ENCODE data around the gene ZDHHC11. TPM values are rescaled to one million over a fixed set of nuclear protein-coding genes. Genes with fewer than 3 reads are reported as not detected.
"Not testable (repeated sequence)": the region's sequence is repeated elsewhere in the genome, so short reads cannot be mapped to it uniquely, and the experiment has no call there.

The ZDHHC11 gene
- total RNA-seq, 4 donors from 2014 or later, result 3.4 to 23.5 (median 7.1) TPM

- WGBS, 2 donors, result 75 to 83% methylated on average over 3 of the region's 3 CpGs
- no peak overlapping the region for H3K4me3 ChIP-seq (ENCODE audit: low read depth, poor library complexity, severe bottlenecking)
- no peak for DNase-seq (ENCODE audit: low spot score in 2 of 2)
- TF ChIP-seq CTCF (IDR thresholded peaks at IDR 0.05) (no peak), POLR2A (IDR thresholded peaks at IDR 0.05) (no peak)
- intact Hi-C loops (cut with DNase I; ENCODE audit: low total_unique reads), result no loop called here
Observed at GRCh38 chr5:820245-820644, 30.5 kb downstream of the ZDHHC11 start.

DNA sequence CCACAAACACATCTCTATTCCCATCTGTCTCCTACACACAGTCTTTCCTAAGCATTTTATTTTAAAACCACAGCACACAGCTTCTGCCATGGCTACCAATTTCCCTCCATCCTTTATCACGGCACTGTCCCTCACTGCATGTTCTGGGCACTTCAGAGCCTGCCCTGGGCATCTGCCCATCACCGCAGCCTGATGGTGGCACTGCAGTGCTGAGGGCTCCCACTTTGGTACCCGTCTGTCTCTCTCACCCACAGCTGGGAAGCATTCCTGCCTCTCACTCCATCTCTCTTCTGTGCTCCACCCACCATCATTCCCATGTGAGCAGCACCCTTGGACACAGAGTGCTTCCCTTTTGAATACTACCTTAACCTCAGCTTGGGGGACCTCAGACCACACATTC lies 31.7 kb downstream of the ZDHHC11 start:
- no peak for TF ChIP-seq POLR2A (IDR thresholded peaks at IDR 0.05)
- no peak for TF ChIP-seq CTCF (IDR thresholded peaks at IDR 0.05)
- no peak overlapping the region for H3K4me3 ChIP-seq (ENCODE audit: low read depth, poor library complexity, severe bottlenecking)
- no peak for DNase-seq (ENCODE audit: low spot score in 2 of 2)
- intact Hi-C loops (cut with DNase I; ENCODE audit: low total_unique reads), result no loop called here
- 86 to 92% methylated on average over 3 of the region's 3 CpGs for WGBS, 2 donors

DNA sequence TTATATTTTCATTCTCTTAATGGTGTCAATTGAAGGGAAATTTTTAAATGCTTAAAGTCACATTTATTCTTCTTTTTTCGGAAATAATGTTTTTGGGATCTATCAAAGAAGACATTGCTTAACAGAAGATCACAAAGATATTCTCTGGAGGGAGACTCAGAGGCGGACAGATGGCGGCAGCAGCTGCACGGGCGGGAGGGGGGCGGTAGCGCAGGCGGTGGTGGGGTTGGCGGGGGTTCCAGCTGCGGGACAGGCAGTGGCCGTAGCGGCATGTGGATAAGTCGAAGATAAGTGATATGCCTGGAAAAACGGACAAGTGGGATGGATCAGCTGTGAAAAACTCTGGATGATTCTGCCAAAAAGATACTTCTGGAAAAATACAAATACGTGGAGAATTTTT lies 34.6 kb downstream of the ZDHHC11 start:
- DNase-seq (ENCODE audit: low spot score in 2 of 2), result no peak
- WGBS, 2 donors, result 95 to 96% methylated on average over 15 of the region's 15 CpGs
- TF ChIP-seq POLR2A (IDR thresholded peaks at IDR 0.05) (no peak), CTCF (IDR thresholded peaks at IDR 0.05) (no peak)
- intact Hi-C loops (cut with DNase I; ENCODE audit: low total_unique reads), result no loop called here
- H3K4me3 ChIP-seq (ENCODE audit: low read depth, poor library complexity, severe bottlenecking), result no peak overlapping the region

GRCh38 chr5:815449-815848 lies 35.3 kb downstream of the ZDHHC11 start:
- no peak overlapping the region for H3K4me3 ChIP-seq (ENCODE audit: low read depth, poor library complexity, severe bottlenecking)
- WGBS, 2 donors, result 88 to 91% methylated on average over 3 of the region's 3 CpGs
- no peak for DNase-seq (ENCODE audit: low spot score in 2 of 2)
- intact Hi-C loops (cut with DNase I; ENCODE audit: low total_unique reads), result no loop called here
- TF ChIP-seq POLR2A (IDR thresholded peaks at IDR 0.05), result no peak
- no peak for TF ChIP-seq CTCF (IDR thresholded peaks at IDR 0.05)

DNA sequence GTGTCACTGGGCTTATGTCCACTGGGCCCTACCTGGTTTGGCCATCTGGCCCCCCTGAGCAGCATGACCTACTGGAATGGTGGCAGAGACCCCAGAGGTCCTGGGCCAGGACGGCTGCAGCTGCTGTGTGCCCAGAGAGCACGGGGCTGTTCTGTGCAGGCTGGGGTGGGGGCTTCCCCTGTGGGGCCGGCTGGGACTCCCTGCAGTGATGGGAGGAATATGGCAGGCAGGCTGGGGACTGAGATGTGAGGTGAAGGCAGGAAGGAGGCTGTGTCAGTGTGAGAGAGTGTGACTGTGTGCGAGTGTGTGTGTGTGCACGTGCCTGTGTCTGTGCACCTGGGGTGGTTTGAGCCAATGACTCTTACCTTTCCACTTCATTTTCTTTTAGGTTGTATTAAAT lies 37.2 kb downstream of the ZDHHC11 start:
- DNase-seq (ENCODE audit: low spot score in 2 of 2); intact Hi-C loops (cut with DNase I; ENCODE audit: low total_unique reads); H3K4me3 ChIP-seq (ENCODE audit: low read depth, poor library complexity, severe bottlenecking): not testable (repeated sequence)
- WGBS, 2 donors, result 91% methylated on average over 2 to 4 of the region's 5 CpGs

- DNase-seq (ENCODE audit: low spot score in 2 of 2); intact Hi-C loops (cut with DNase I; ENCODE audit: low total_unique reads); H3K4me3 ChIP-seq (ENCODE audit: low read depth, poor library complexity, severe bottlenecking): not testable (repeated sequence)
- WGBS, 2 donors, result 69 to 83% methylated on average over 4 to 7 of the region's 9 CpGs
Observed at GRCh38 chr5:811384-811783, 39.4 kb downstream of the ZDHHC11 start.

DNA sequence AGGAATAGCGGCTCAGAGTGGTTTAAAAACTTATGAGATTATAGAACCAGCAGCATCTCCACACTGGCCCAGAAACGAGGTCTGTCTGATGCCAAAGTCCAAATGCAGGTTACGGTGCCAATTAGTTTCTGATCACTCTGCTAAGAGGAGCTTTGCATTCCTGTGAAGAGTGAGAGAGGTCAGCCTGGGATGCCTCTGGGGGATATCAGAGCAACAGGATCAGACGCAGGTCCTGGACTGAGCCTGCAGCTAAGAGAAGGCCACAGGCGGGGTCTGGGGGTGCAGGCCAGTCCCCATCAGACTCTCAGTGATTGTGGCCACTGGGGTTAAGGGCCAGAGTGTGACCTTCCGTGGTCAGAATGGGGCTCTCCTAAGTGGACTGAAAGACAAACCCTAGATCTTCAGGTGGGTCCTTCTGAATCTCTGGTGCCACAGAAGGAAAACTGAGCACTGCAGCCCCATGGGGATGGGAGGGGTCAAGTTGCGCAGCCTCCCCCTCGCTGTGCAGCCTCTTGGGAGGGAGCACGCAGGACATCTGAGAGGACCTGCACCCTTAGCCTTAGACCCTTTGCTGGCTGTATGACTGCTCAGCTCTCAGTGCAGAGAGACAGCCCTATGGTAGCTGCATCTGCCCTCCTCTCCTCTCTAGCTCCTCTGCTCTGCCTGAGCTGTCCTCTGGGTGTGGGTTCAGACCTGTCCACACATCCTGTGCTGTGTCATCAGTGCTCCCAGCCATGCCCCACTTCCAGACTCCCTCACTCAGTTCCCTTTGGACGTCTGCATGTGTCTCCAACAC lies 42.9 kb downstream of the ZDHHC11 start:
- H3K4me3 ChIP-seq (ENCODE audit: low read depth, poor library complexity, severe bottlenecking); DNase-seq (ENCODE audit: low spot score in 2 of 2); intact Hi-C loops (cut with DNase I; ENCODE audit: low total_unique reads): not testable (repeated sequence)
- WGBS, 2 donors, result 83 to 84% methylated on average over 6 of the region's 10 CpGs
